Measurements from ENCODE around the gene VWCE.

Gene VWCE

GRCh38 chr11:61281581-61282250, 13.4 kb downstream of the VWCE start:
- Histone ChIP-seq H3K9me2 (replicated peaks; ENCODE audit: control insufficient read depth, low read length) (no peaks in the 10 kb centered on the region), H3K9me3 (ENCODE audit: control insufficient read depth, insufficient read depth, low read length) (no peaks in the 10 kb centered on the region), H3K4me1 (ENCODE audit: control insufficient read depth, low read length) (peaks cover 3% of the 10 kb centered on the region; the same call in 1 of the 2 replicates), H3K36me3 (ENCODE audit: control insufficient read depth, low read length) (peaks cover 30% of the 10 kb centered on the region), H3K4me3 (ENCODE audit: low read length) (no peak overlapping the region), H3K27me3 (ENCODE audit: control insufficient read depth, low read length) (no peaks in the 10 kb centered on the region), H3K79me2 (ENCODE audit: control insufficient read depth, low read length) (no peaks in the 10 kb centered on the region), H3K27ac (ENCODE audit: low read depth, low read length) (no peak overlapping the region), H3F3A (ENCODE audit: control insufficient read depth, insufficient read depth) (no peaks in the 10 kb centered on the region), H4K20me1 (ENCODE audit: control insufficient read depth, insufficient read depth, low read depth, low read length) (no peaks in the 10 kb centered on the region), H3K4me2 (ENCODE audit: low read length) (no peak overlapping the region)
- TF ChIP-seq EZH2phosphoT487 (IDR thresholded peaks at IDR 0.05; ENCODE audit: borderline replicate concordance, low read length) (no peak), CTCF (IDR thresholded peaks at IDR 0.05; ENCODE audit: low read depth, low read length, poor library complexity, severe bottlenecking) (no peak)

- no peak overlapping the region for H3K27ac ChIP-seq (ENCODE audit: low read depth, low read length)
- no peaks in the 10 kb centered on the region for H3K9me2 ChIP-seq (replicated peaks; ENCODE audit: control insufficient read depth, low read length)
- no peaks in the 10 kb centered on the region for H3F3A ChIP-seq (ENCODE audit: control insufficient read depth, insufficient read depth)
- peaks cover 27% of the 10 kb centered on the region for H3K36me3 ChIP-seq (ENCODE audit: control insufficient read depth, low read length)
- H4K20me1 ChIP-seq (ENCODE audit: control insufficient read depth, insufficient read depth, low read depth, low read length): no peaks in the 10 kb centered on the region
- TF ChIP-seq EZH2phosphoT487 (IDR thresholded peaks at IDR 0.05; ENCODE audit: borderline replicate concordance, low read length): no peak
- no peak for TF ChIP-seq CTCF (IDR thresholded peaks at IDR 0.05; ENCODE audit: low read depth, low read length, poor library complexity, severe bottlenecking)
- no peaks in the 10 kb centered on the region for H3K9me3 ChIP-seq (ENCODE audit: control insufficient read depth, insufficient read depth, low read length)
- no peak overlapping the region for H3K4me2 ChIP-seq (ENCODE audit: low read length)
- H3K4me1 ChIP-seq (ENCODE audit: control insufficient read depth, low read length): peaks cover 3% of the 10 kb centered on the region; the same call in 1 of the 2 replicates
- no peak overlapping the region for H3K4me3 ChIP-seq (ENCODE audit: low read length)
- H3K79me2 ChIP-seq (ENCODE audit: control insufficient read depth, low read length): no peaks in the 10 kb centered on the region
- H3K27me3 ChIP-seq (ENCODE audit: control insufficient read depth, low read length): no peaks in the 10 kb centered on the region
Observed at GRCh38 chr11:61280883-61281580, 14.1 kb downstream of the VWCE start.

- H4K20me1 ChIP-seq (ENCODE audit: control insufficient read depth, insufficient read depth, low read depth, low read length): no peaks in the 10 kb centered on the region
- H3K4me1 ChIP-seq (ENCODE audit: control insufficient read depth, low read length): peaks cover 3% of the 10 kb centered on the region; the same call in 1 of the 2 replicates
- H3K9me2 ChIP-seq (replicated peaks; ENCODE audit: control insufficient read depth, low read length): no peaks in the 10 kb centered on the region
- H3K27ac ChIP-seq (ENCODE audit: low read depth, low read length): no peak overlapping the region
- H3K9me3 ChIP-seq (ENCODE audit: control insufficient read depth, insufficient read depth, low read length): no peaks in the 10 kb centered on the region
- TF ChIP-seq CTCF (IDR thresholded peaks at IDR 0.05; ENCODE audit: low read depth, low read length, poor library complexity, severe bottlenecking): no peak
- TF ChIP-seq EZH2phosphoT487 (IDR thresholded peaks at IDR 0.05; ENCODE audit: borderline replicate concordance, low read length): no peak
- H3F3A ChIP-seq (ENCODE audit: control insufficient read depth, insufficient read depth): no peaks in the 10 kb centered on the region
- peaks cover 27% of the 10 kb centered on the region for H3K36me3 ChIP-seq (ENCODE audit: control insufficient read depth, low read length)
- no peaks in the 10 kb centered on the region for H3K27me3 ChIP-seq (ENCODE audit: control insufficient read depth, low read length)
- H3K79me2 ChIP-seq (ENCODE audit: control insufficient read depth, low read length): no peaks in the 10 kb centered on the region
- no peak overlapping the region for H3K4me3 ChIP-seq (ENCODE audit: low read length)
- no peak overlapping the region for H3K4me2 ChIP-seq (ENCODE audit: low read length)
Observed at GRCh38 chr11:61279934-61280659, 15.0 kb downstream of the VWCE start.
